Amygdala (tissue), 56 donors: ENCODE data around the gene RAB30.
"Not testable (repeated sequence)": the region's sequence is repeated elsewhere in the genome, so short reads cannot be mapped to it uniquely, and the experiment has no call there.

Experiments used
- DNase-seq, 56 donors: peaks; one replicate each; lab custom pipeline; 2025; lab: John Stamatoyannopoulos, UW

RAB30 gene

DNA sequence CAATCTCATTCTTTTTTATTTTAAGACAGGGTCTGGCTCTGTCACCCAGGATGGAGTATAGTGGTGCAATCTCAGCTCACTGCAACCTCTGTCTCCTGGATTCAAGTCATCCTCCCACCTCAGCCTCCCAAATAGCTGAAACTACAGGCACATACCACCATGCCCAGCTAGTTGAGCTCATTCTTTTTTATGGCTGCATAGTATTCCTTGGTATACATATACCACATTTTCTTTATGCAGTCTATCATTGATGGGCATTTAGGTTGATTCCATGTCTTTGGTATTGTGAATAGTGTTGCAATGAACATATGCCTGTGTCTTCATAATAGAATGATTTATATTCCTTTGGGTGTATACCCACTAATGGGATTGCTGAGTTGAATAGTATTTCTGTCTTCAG lies 109.7 kb downstream of the RAB30 start:
- not testable (repeated sequence) for DNase-seq

DNA sequence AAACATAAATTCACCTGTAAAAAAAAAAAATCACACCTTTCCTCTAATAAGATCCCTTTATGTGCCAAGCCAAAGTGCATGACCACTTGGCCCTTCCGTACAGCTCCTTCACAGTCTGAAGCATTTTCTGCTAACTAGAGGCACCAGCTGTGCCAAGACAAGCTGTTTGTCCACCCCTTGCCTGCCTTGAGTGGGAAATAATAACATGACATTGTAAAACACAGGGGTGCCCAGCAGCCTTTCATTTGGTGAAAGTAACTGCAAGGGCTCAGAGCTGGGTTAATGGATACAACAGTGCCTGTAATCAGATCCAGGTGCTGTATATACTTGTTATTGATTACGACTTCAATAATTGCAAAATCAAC lies 110.9 kb downstream of the RAB30 start:
- no peak for DNase-seq

DNA sequence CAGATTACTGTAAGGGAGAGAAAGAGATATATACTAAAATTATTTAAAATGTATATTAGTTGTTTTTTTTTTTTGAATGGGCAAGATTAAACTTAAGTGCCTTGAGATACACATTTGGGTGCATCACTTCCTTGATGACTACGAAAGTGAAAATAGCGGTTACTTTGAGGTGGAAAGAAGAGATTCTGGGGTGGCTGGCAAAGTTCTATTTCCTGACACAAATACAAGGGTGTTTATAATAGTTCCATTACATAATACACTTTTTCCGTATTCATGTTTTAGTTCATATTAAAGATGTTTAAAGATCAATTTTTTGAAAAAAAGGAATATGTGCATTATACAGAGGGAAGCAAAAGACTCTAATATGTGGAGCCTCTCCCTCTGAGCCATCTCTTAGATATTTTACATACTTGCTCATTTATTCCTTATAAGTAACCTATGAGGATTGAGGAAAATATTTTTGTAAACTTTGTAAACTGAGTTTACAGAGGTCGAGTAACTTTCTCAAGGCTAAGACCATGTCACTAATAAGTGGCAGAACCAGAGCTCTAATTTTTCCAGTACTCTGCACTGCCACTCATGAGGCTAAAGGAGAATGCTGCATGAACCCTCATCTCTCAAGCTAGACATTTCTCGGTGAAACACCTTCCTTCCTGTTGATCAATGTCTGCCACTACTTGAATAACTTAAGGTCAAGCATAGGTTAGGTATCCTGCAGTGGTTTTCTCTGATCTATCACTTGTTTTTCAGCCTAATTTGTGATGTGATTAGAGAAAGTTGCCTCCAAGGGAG lies 111.5 kb downstream of the RAB30 start:
- DNase-seq = no peak

DNA sequence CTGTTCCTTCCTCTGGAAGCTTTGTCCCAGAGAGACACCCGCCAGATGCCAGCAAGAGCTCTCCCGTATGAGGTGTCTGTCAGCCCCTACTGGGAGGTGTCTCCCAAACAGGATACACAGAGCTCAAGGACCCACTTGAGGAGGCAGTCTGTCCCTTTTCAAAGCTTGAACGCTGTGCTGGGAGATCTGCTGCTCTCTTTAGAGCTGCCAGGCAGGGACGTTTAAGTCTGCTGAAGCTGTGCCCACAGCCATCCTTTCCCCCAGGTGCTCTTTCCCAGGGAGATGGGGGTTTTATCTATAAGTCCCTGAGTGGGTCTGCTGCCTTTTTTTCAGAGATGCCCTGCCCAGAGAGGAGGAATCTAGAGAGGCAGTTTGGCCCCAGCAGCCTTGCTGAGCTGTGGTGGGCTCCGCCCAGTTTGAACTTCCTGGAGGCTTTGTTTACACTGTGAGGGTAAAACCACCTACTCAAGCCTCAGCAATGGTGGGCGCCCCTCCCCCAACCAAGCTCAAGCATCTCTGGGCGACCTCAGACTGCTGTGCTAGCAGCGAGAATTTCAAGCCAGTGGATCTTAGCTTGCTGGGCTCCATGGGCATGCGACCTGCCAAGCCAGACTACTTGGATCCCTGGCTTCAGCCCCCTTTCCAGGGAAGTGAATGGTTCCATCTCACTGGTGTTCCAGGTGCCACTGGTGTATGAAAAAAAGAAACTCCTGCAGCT lies 115.8 kb downstream of the RAB30 start:
- DNase-seq = not testable (repeated sequence)

DNA sequence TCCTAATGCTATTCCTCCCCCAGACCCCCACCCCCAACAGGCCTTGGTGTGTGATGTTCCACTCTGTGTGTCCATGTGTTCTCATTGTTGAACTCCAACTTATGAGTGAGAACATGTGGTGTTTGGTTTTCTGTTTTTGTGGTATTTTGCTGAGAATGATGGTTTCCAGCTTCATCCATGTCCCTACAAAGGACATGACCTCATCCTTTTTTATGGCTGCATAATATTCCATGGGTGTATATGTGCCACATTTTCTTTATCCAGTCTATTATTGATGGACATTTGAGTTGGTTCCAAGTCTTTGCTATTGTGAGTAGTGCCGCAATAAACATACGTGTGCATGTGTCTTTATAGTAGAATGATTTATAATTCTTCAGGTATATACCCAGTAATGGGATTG lies 121.2 kb downstream of the RAB30 start:
- not testable (repeated sequence) for DNase-seq

DNA sequence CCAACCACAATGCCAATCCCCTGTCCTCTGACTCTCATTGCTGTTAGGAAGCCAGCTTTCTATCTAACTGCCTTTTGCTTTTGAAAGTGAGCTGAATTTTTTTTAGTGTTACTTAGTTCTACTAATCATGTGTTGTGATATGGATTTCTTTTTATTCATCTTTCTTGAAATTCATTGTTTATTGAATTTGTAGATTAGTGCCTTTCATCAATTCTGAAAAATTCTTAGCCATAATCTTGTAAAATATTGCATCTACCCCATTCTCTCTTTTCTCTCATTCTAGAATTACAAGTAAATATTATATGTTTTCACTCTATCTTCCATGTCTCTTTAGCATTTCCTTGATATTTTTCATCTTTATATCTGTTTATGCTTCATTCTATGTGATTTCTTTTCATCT lies 122.3 kb downstream of the RAB30 start:
- no peak for DNase-seq

DNA sequence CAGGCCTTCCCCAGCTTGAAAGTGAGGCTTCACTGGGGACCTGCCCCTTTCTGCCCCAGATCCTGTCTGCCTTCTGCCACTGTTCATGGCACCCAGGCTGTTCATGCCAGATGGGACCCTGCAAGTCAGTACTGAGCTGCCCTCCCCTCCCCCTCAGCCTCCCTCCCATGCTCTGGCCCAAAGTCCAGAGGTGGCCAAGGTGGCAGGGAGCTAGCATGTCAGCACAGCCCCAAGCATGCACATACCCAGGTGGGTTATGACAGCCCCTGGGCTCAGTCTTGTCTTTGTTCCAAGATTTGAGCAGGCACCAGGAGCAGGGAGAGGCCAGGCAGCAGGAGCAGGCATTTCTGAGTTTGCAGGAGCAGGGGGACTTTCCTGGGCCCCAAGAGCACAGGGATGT lies 126.0 kb downstream of the RAB30 start:
- DNase-seq = no peak

DNA sequence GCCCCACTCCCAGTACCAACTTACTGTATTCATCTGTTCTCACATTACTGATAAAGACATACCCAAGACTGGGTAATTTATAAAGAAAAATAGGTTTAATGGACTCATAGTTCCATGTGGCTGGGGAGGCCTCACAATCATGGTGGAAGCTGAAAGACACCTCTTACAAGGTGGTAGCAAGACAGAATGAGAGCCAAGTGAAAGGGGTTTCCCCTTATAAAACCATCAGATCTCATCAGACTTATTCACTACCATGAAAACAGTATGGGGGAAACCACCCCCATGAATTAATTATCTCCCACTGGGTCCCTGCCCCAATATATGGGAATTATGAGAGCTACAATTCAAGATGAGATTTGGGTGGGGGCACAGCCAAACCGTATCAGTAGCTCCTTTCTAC lies 126.7 kb downstream of the RAB30 start:
- not testable (repeated sequence) for DNase-seq

DNA sequence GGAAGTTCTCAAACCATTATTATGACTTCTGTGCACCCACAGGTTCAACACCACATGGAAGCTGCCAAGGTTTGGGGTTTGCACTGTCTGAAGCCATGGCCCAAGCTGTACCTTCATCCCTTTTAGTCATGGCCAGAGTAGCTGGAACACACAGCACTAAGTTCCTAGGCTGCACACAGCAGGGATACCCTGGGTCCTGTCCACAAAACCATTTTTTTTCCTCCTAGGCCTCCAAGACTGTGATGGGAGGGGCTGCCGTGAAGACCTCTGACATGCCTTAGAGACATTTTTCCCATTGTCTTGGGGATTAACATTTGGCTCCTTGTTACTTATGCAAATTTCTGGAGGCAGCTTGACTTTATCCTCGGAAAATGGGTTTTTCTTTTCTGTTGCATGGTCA lies 127.5 kb downstream of the RAB30 start:
- no peak for DNase-seq

DNA sequence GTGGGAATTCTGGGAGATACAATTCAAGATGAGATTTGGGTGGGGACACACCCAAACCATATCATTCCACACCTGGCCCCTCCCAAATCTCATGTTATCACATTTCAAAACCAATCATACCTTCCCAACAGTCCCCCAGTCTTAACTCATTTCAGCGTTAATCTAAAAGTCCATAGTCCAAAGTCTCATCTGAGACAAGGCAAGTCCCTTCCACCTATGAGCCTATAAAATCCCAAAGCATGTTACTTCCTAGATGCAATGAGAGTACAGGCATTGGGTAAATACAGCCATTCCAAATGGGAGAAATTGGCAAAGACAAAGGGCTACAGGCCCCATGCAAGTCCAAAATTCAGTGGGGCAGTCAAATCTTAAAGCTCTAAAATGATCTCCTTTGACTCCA lies 128.3 kb downstream of the RAB30 start:
- DNase-seq = not testable (repeated sequence)

DNA sequence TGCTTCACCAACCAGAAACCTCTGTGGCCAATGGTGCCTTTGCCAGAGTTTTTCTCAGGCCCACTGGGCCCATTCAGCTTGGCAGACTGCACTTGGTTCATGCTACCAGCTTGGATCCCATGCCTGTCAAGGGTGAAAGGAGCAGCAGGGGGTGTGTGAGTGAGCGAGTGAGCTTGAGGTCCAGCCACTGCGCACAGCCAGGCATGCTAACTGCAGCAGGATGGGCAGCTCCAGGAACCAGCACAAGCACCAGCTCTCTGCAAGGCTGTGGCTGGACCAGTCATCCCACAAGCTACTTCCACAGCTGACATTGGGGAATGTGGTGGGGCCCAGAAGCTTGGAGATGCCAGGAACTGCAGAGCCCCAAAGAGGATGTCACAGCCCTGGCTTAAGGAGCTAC lies 129.3 kb downstream of the RAB30 start:
- no peak for DNase-seq

DNA sequence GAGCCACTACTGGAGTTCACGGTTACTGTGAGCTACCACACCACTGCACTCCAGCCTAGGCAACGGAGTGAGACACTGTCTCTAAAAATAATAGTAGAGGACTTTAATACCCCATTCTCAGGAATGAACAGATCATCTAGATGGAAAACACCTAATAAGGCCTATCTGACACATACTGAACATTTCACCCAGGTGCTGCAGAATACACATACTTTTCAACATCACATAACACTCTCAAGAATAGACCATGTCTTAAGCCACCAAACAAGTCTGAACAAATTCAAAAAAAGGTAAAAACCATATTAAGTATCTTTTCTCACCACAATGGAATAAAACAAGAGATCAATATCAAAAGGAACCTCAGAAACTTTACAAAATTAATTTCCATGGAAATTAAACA lies 132.2 kb downstream of the RAB30 start:
- DNase-seq = no peak

DNA sequence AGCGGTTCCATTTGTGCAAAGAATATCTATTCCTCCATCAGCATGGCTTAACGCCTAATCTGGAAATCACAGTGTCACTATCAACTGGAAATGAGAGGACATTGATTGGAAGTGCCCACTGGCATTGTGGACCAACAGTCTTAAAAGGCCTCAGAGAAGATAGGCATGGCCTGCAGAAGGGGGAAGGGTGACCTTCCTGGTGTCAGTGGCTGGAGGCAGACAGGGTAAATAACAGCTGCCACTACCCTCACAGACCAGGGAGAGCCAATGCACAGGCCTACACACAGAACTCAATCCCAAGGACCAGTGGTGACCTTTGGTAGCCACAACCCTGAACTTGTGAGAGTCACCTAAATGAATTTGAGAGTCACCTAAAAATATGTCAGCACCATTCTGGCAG lies 134.1 kb downstream of the RAB30 start:
- no peak for DNase-seq

DNA sequence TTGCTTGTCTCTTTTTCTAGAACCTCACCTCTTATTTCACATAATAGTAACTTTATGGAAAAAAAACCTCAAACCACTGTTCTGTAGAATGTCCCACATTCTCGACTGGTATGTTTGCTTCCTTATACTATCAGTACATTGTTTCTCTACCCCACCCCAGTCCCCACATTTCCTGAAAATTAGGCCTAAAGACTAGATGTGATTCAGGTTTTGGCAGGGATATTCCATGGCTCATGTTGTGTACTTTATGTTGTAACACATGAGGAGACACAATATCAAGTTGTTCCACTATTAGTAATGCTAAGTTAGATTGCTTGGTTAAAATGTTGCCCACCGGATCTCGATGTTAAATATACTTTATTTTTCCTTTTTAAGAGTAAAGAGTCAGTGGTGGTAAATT lies 135.4 kb downstream of the RAB30 start:
- no peak for DNase-seq

DNA sequence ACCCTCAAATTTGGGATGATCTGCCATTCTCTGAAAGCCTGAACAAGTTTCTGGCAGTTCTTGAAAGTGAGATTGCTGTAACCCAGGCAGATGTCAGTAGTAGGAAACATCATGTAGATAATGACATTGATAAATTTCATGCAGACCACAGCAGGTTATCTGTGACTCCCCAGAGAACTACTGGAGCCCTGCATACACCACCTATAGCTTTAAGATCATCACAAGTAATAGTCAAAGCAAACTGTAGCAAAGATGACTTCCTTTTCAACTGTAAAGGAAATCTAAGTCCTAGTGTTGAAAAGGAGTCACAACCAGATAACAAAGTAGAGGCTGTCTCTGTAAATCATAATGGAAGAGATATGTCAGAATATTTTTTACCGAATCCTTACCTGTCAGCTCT lies 139.1 kb downstream of the RAB30 start:
- DNase-seq = no peak

DNA sequence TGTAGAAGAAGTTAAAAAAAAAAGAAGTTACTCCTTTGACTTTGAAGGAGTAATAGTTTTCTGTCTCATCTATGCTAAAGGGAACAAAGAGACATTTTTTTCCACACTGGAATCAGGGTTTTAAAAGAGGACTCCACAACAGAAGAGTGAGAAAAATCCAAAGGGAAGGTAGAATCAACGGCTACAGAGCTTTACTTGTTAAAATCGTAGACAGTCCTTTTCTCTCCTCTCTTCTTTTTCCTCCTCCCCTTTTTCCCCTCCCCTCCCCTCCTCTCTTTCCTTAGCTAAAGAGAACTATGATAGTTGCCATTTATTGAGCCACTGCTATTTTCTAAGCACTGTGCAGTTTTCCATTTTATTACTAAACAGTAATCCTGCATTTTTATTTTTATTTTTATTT lies 141.0 kb downstream of the RAB30 start:
- no peak for DNase-seq

DNA sequence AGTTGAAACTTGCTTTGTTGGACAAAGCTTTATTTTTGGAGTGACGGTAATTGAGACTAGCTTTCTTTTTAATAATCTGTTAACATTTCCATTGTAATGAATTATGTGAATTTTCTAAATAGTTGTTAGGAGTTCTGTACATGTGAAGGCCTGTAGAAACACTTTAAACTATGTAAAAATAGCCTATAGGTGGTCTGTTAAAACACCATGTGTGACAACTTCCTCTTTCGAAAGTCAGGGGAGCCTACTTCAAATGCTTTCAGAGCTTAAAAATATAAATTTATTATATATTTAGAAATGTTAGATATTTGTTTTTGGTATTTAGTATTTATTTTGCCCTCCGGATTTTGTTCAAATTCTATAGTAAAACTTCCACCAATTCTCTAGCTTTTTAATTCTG lies 141.5 kb downstream of the RAB30 start:
- DNase-seq = no peak

DNA sequence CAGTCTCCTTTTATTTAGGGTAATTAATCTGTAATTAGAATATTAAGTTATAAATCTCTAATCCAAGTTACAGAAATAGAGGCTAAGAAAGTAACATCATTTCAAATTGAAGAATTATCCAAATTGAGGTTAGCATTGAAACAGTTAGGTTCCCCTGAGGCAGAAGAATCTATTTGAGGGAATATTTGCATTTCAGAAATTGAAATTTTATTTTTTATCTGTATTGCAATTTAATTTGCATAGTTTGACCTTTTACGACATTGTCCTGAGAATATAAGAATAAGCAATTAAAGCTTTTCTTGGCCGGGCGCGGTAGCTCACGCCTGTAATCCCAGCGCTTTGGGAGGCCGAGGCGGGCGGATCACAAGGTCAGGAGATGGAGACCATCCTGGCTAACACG lies 142.6 kb downstream of the RAB30 start:
- DNase-seq = no peak

DNA sequence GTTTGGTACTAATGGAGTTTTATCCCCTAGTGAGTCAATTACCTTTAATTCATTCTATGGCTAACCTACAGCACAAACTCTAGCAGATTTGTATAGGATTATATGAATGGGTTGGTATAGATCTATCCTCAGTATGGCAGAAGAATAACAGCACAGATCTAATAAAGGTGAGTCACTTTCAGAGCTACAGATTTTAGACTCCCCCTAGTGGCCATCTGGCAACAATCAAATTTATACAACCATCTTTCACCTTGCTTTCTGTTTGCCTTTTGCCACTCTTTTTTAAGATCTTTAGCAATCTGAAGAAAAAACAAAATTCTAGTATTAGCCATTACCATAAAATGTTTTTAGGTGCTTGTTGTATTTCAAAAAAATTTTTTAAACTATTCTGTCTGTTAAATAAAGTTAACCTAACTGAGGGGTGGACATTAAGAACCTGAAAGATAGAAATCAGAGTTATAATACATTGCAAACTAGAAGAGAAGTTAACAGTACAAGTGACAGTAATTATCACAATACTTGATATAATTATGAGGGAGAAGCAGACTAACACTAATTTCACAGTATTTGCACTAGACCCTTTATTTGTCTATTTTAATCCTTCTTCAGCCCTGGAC lies 144.3 kb downstream of the RAB30 start:
- DNase-seq = peak in 1 of 56 donors; percentile 4

DNA sequence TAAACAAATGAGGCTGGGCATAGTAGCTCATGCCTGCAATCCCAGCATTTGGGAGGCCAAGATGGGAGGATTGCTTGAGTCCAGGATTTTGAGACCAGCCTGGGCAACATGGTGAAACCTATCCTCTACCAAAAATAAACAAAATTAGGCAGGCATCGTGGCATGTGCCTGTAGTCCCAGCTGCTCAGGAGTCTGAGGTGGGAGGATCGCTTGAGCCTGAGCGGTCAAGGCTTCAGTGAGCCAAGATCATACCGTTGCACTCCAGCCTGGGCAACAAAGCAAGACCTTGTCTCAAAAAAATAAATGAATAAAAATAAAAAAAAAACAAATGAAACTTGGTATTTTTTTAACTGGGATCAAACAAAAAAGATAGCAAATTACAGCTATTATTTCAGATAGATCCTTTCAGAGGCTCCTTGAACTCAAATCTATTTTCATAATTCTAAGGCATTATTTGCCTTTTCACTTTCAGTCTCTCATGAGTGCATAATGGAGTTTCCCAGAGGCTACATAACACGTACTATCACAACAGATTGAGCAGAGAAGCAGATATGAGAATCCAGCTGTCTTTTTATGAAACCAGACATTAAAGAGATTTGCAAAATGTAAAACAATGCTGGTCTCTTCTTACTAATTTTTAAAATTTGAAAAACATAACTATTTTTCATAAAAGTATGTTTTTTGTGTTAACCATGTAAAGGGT lies 147.0 kb downstream of the RAB30 start:
- no peak for DNase-seq
